HCT116 (cell line): ENCODE results near the gene NHLRC1.
A peak's percentile ranks its signal among the peaks of the same experiment; 100 is the strongest.

ENCODE experiments used
- CTCF ChIP-seq, 3 experiments: fragments of 200-600 bp in 1 of 3; sonication (generic) in 1 of 3; IDR thresholded peaks in 2 of 3; conservative IDR thresholded peaks in 1 of 3; 2 replicates each; pipeline ENCODE4 v1.5.1; 2012 to 2017; ENCODE audit warnings: low read depth in 2 of 3, low read length in 2 of 3, antibody characterized with exemption in 1 of 3, borderline replicate concordance in 1 of 3, control low read depth in 1 of 3, mild to moderate bottlenecking in 1 of 3, mixed read lengths in 1 of 3, mixed run types in 1 of 3, moderate library complexity in 1 of 3; ENCODE audit not compliant: insufficient read depth in 1 of 3
- MAX ChIP-seq: IDR thresholded peaks from 2 replicates; pipeline ENCODE4 v1.6.1; 2012
- POLR2A ChIP-seq: IDR thresholded peaks from 2 replicates; pipeline ENCODE4 v1.7.0; 2011; ENCODE audit warnings: borderline replicate concordance; ENCODE audit not compliant: insufficient read depth, insufficient read length; ENCODE audit errors: extremely low read depth
- RAD21 ChIP-seq: IDR thresholded peaks from 2 replicates; pipeline ENCODE4 v1.6.1; 2012; ENCODE audit warnings: low read depth, mild to moderate bottlenecking
- REST ChIP-seq: IDR thresholded peaks from 2 replicates; pipeline ENCODE4 v1.6.1; 2012; ENCODE audit warnings: low read depth
- SIN3A ChIP-seq: IDR thresholded peaks from 2 replicates; pipeline ENCODE4 v1.6.1; 2012; ENCODE audit warnings: low read depth
- SRF ChIP-seq: IDR thresholded peaks from 2 replicates; pipeline ENCODE4 v1.6.1; 2012; ENCODE audit warnings: low read depth
- ZBTB33 ChIP-seq: IDR thresholded peaks from 2 replicates; pipeline ENCODE4 v1.6.1; 2011; ENCODE audit warnings: mild to moderate bottlenecking, low read length, moderate library complexity; ENCODE audit not compliant: insufficient replicate concordance; ENCODE audit errors: extremely low read depth

- TF ChIP-seq RAD21 = no peak
- no peak for TF ChIP-seq MAX
- no peak for TF ChIP-seq ZBTB33
- TF ChIP-seq CTCF (IDR thresholded peaks at IDR 0.05 in 2 of 3, conservative IDR thresholded peaks at IDR 0.05 in 1 of 3; ENCODE audit: borderline replicate concordance in 1 of 3, insufficient read depth in 1 of 3, low read depth in 2 of 3, low read length in 2 of 3) = peak in 1 of 3 experiments; percentile 36; a peak in 2 of 6 replicates
- TF ChIP-seq SRF = no peak
- no peak for TF ChIP-seq REST
- no peak for TF ChIP-seq POLR2A
- TF ChIP-seq SIN3A = no peak
Measured at GRCh38 chr6:18138906-18139305, 16.4 kb upstream of the NHLRC1 start.
